Inflammatory macrophage treated with lipopolysaccharide for 1 hour (primary cell): ENCODE data around the gene RAD51B.
A peak's percentile ranks its signal among the peaks of the same experiment; 100 is the strongest.

Experiments
- DNase-seq, 2 donors: peaks; one replicate each; pipeline ENCODE4 v3.0.0-alpha.2; 2020 to 2022

RAD51B gene

GRCh38 chr14:68591786-68592185 is 772.2 kb downstream of the RAD51B start:
- DNase-seq = no peak

- DNase-seq = no peak
Measured at GRCh38 chr14:68592948-68593556, 773.5 kb downstream of the RAD51B start.

- DNase-seq = peak; percentile 27 to 67
Measured at GRCh38 chr14:68593806-68594536, 774.4 kb downstream of the RAD51B start.

GRCh38 chr14:68594737-68595380 is 775.3 kb downstream of the RAD51B start:
- DNase-seq = no peak

- DNase-seq = no peak
Measured at GRCh38 chr14:68596211-68596610, 776.6 kb downstream of the RAD51B start.

GRCh38 chr14:68596701-68597100 is 777.1 kb downstream of the RAD51B start:
- DNase-seq = no peak

GRCh38 chr14:68598089-68598488 is 778.5 kb downstream of the RAD51B start:
- DNase-seq = no peak

- peak; percentile 94 to 96 for DNase-seq
Measured at GRCh38 chr14:68598621-68599447, 779.3 kb downstream of the RAD51B start.

- DNase-seq = no peak
Measured at GRCh38 chr14:68599896-68600610, 780.5 kb downstream of the RAD51B start.

- no peak for DNase-seq
Measured at GRCh38 chr14:68602507-68602906, 782.9 kb downstream of the RAD51B start.

- no peak for DNase-seq
Measured at GRCh38 chr14:68603533-68604360, 784.2 kb downstream of the RAD51B start.

GRCh38 chr14:68604361-68604730 is 784.8 kb downstream of the RAD51B start:
- no peak for DNase-seq

GRCh38 chr14:68604822-68605221 is 785.2 kb downstream of the RAD51B start:
- DNase-seq = no peak

GRCh38 chr14:68606176-68606575 is 786.6 kb downstream of the RAD51B start:
- no peak for DNase-seq

- no peak for DNase-seq
Measured at GRCh38 chr14:68606644-68607043, 787.1 kb downstream of the RAD51B start.

- DNase-seq = no peak
Measured at GRCh38 chr14:68607081-68607866, 787.7 kb downstream of the RAD51B start.

- peak; percentile 59 to 70 for DNase-seq
Measured at GRCh38 chr14:68607867-68608573, 788.4 kb downstream of the RAD51B start.

- no peak for DNase-seq
Measured at GRCh38 chr14:68608574-68608962, 789.0 kb downstream of the RAD51B start.

- no peak for DNase-seq
Measured at GRCh38 chr14:68609012-68609411, 789.4 kb downstream of the RAD51B start.

GRCh38 chr14:68610251-68610793 is 790.7 kb downstream of the RAD51B start:
- no peak for DNase-seq
